GM12878 (cell line): ENCODE measurements around the gene HNRNPM. TPM values are rescaled to one million over a fixed set of nuclear protein-coding genes. Genes with fewer than 3 reads are reported as not detected.
A peak's percentile ranks its signal among the peaks of the same experiment; 100 is the strongest.

Experiments used
- ATAC-seq: fragments of 200-7000 bp; cut with Tn5 transposase; 3 replicates; pipeline ENCODE4 v1.9.1; 2020; ENCODE audit warnings: mild to moderate bottlenecking, moderate library complexity
- BruUV-seq: library from RNA; stranded (reverse); fragments of 400-500 nt; replicated peaks from 2 replicates; lab custom pipeline; 2021; lab: Mats Ljungman, UMichigan
- CTCF ChIA-PET: fragments of 300-600 bp; sonication (Branson Sonifier 250); formaldehyde crosslinking; extraction: SDS; loops from one replicate; lab custom pipeline; 2021; ENCODE audit warnings: inconsistent platforms; lab: Yijun Ruan, JAX
- POLR2A ChIA-PET: fragments of 350-600 bp; formaldehyde crosslinking; extraction: SDS; loops from one replicate; lab custom pipeline; 2021; ENCODE audit warnings: inconsistent platforms; lab: Charles Lee
- RAD21 ChIA-PET: fragments of 300-600 bp; sonication (Branson Sonifier 250); formaldehyde crosslinking; loops from one replicate; lab custom pipeline; 2023; ENCODE audit warnings: antibody characterized with exemption; ENCODE audit not compliant: unreplicated experiment; lab: Charles Lee
- SMC1A ChIA-PET: fragments of 300-600 bp; sonication (Branson Sonifier 250); formaldehyde crosslinking; loops from one replicate; lab custom pipeline; 2023; ENCODE audit not compliant: unreplicated experiment, uncharacterized antibody; lab: Charles Lee
- DNase-seq: peaks from one replicate; pipeline ENCODE4 v3.0.0-alpha.2; 2011; ENCODE audit warnings: low read depth, low spot score
- FAIRE-seq: peaks from 3 replicates; lab custom pipeline; 2011; peaks lifted over from hg19 to GRCh38; lab: Jason Lieb, UNC
- H2AFZ ChIP-seq: 2 replicates; pipeline ENCODE4 v1.6.0; 2011; ENCODE audit warnings: low read depth, low read length, control low read depth; ENCODE audit not compliant: control insufficient read depth
- H3K27ac ChIP-seq: 2 replicates; pipeline ENCODE4 v1.5.1; 2011; ENCODE audit warnings: control low read depth; ENCODE audit not compliant: control insufficient read depth, insufficient read depth
- H3K27me3 ChIP-seq, 2 experiments: replicated peaks in 1 of 2; 2 replicates each; pipeline versions ENCODE4 v1.6.0 to v1.6.1; 2011; ENCODE audit warnings: low read length in 1 of 2; ENCODE audit not compliant: control insufficient read depth in 2 of 2, insufficient read depth in 2 of 2
- H3K36me3 ChIP-seq, 2 experiments: 2 replicates each; pipeline ENCODE4 v1.5.1; 2011; ENCODE audit warnings: low read length in 1 of 2; ENCODE audit not compliant: control insufficient read depth in 2 of 2, insufficient read depth in 2 of 2
- H3K4me1 ChIP-seq: 2 replicates; pipeline ENCODE4 v1.6.1; 2011; ENCODE audit warnings: mild to moderate bottlenecking, low read length, moderate library complexity, mixed read lengths; ENCODE audit not compliant: control insufficient read depth, insufficient read depth
- H3K4me2 ChIP-seq: 2 replicates; pipeline ENCODE4 v1.6.0; 2011; ENCODE audit warnings: control low read depth; ENCODE audit not compliant: control insufficient read depth, insufficient read depth
- H3K4me3 ChIP-seq: fragments of 200-600 bp; sonication (generic); 2 replicates; pipeline ENCODE4 v1.5.1; 2016
- H3K79me2 ChIP-seq: 2 replicates; pipeline ENCODE4 v1.6.0; 2011; ENCODE audit warnings: low read length; ENCODE audit not compliant: control insufficient read depth, insufficient read depth
- H3K9ac ChIP-seq: 2 replicates; pipeline ENCODE4 v1.8.0; 2011; ENCODE audit warnings: low read length, control low read depth, mixed read lengths; ENCODE audit not compliant: control insufficient read depth, insufficient read depth
- H3K9me3 ChIP-seq: replicated peaks from 3 replicates; pipeline ENCODE4 v1.5.1; 2011; ENCODE audit warnings: mild to moderate bottlenecking, low read length; ENCODE audit not compliant: control insufficient read depth, insufficient read depth
- H4K20me1 ChIP-seq: 2 replicates; pipeline ENCODE4 v1.6.0; 2011; ENCODE audit not compliant: control insufficient read depth, insufficient read depth
- ATF2 ChIP-seq: IDR thresholded peaks from 2 replicates; pipeline ENCODE4 v1.6.1; 2012; ENCODE audit warnings: low read length, inconsistent platforms
- CHD1 ChIP-seq: IDR thresholded peaks from 2 replicates; pipeline ENCODE4 v1.6.1; 2012; ENCODE audit warnings: low read depth, low read length, improper control_type of control experiment
- DPF2 ChIP-seq: fragments of 450-650 bp; IDR thresholded peaks from 2 replicates; pipeline ENCODE4 v1.6.1; 2017; ENCODE audit warnings: mild to moderate bottlenecking
- EED ChIP-seq: sonication (generic); IDR thresholded peaks from 2 replicates; pipeline ENCODE4 v1.6.1; 2016; ENCODE audit warnings: antibody characterized with exemption, low read depth
- ELK1 ChIP-seq: IDR thresholded peaks from 2 replicates; pipeline ENCODE4 v1.6.1; 2012; ENCODE audit warnings: low read depth, low read length, improper control_type of control experiment
- EP300 ChIP-seq, 2 experiments: fragments of 150-350 bp in 1 of 2; IDR thresholded peaks; 2 replicates each; pipeline ENCODE4 v1.6.1; 2011 to 2012; ENCODE audit warnings: low read depth in 2 of 2, low read length in 2 of 2, borderline replicate concordance in 1 of 2, improper control_type of control experiment in 1 of 2, inconsistent platforms in 1 of 2; ENCODE audit not compliant: control insufficient read depth in 1 of 2
- ETV6 ChIP-seq, 2 experiments: fragments of 450-650 bp in 1 of 2; IDR thresholded peaks in 1 of 2; conservative IDR thresholded peaks in 1 of 2; 2 replicates each; pipeline ENCODE4 v1.6.1; 2014; ENCODE audit warnings: antibody characterized with exemption in 1 of 2, borderline replicate concordance in 1 of 2, low read depth in 1 of 2, mild to moderate bottlenecking in 1 of 2, moderate library complexity in 1 of 2
- FOXK2 ChIP-seq: fragments of 450-650 bp; IDR thresholded peaks from 2 replicates; pipeline ENCODE4 v1.6.1; 2017; ENCODE audit warnings: mild to moderate bottlenecking, moderate library complexity
- GABPA ChIP-seq: IDR thresholded peaks from 2 replicates; pipeline ENCODE4 v1.6.1; 2014; ENCODE audit warnings: antibody characterized with exemption, low read depth, mild to moderate bottlenecking, inconsistent platforms
- HDGF ChIP-seq: fragments of 450-650 bp; IDR thresholded peaks from 2 replicates; pipeline ENCODE4 v1.6.1; 2016; ENCODE audit warnings: antibody characterized with exemption
- IRF3 ChIP-seq: fragments of 450-650 bp; IDR thresholded peaks from 2 replicates; pipeline ENCODE4 v1.6.1; 2014; ENCODE audit warnings: mild to moderate bottlenecking
- KDM1A ChIP-seq: fragments of 200-600 bp; sonication (generic); IDR thresholded peaks from 2 replicates; pipeline ENCODE4 v1.6.1; 2016; ENCODE audit warnings: borderline replicate concordance
- MLLT1 ChIP-seq: fragments of 450-650 bp; IDR thresholded peaks from 2 replicates; pipeline ENCODE4 v1.6.1; 2016; ENCODE audit warnings: mild to moderate bottlenecking
- NFYA ChIP-seq: IDR thresholded peaks from 2 replicates; pipeline ENCODE4 v1.6.1; 2011; ENCODE audit warnings: low read depth, mild to moderate bottlenecking, low read length, improper control_type of control experiment, borderline replicate concordance
- PML ChIP-seq: IDR thresholded peaks from 2 replicates; pipeline ENCODE4 v1.6.1; 2012; ENCODE audit warnings: low read length, inconsistent platforms
- TCF12 ChIP-seq: IDR thresholded peaks from 2 replicates; pipeline ENCODE4 v1.6.1; 2011; ENCODE audit warnings: low read depth, mild to moderate bottlenecking, low read length
- USF2 ChIP-seq: IDR thresholded peaks from 2 replicates; pipeline ENCODE4 v1.6.1; 2011; ENCODE audit warnings: low read depth, low read length, improper control_type of control experiment, borderline replicate concordance
- ZBED1 ChIP-seq: IDR thresholded peaks from 2 replicates; pipeline ENCODE4 v1.6.1; 2016; ENCODE audit warnings: borderline replicate concordance
- WGBS: methylation state at CpG from one replicate; pipeline ENCODE4 v1.1.6; 2016; ENCODE audit warnings: low lambda C conversion rate; ENCODE audit not compliant: insufficient replicate concordance, insufficient coverage; ENCODE audit errors: missing lambda C conversion rate; 5-methylcytosine and 5-hydroxymethylcytosine counted together
- in situ Hi-C: fragments of 300-500 bp; cut with MboI; formaldehyde crosslinking; loops from 9 replicates; pipeline ENCODE4 v1.14.3; 2018; ENCODE audit warnings: mixed read lengths
- intact Hi-C: fragments of 100-400 bp; cut with micrococcal nuclease; formaldehyde crosslinking; loops from one replicate; pipeline ENCODE4 v1.14.2; 2022; ENCODE audit not compliant: unreplicated experiment
- polyA plus RNA-seq, 11 experiments: library from polyadenylated mRNA; depleted of rRNA in 4 of 11; unstranded in 6 of 11; stranded (reverse) in 5 of 11; fragments of >200 nt; fragmentation: Nextera tagmentation in 4 of 11; fragmentation: Illumina TruSeq in 1 of 11; extraction: Ambion mirVana in 4 of 11; extraction: Trizol in 1 of 11; gene quantifications; 1 replicate in 1 of 11; 2 replicates in 10 of 11; pipeline versions ENCODE4 v1.2.1 to v1.2.3, GENCODE V29; 2011 to 2016; ENCODE audit warnings: inconsistent platforms in 2 of 11, missing spikeins in 2 of 11, low read depth in 1 of 11
- total RNA-seq, 4 experiments: library from RNA; depleted of rRNA in 3 of 4; stranded (reverse); fragments of >200 nt in 3 of 4; fragmentation: Illumina TruSeq in 1 of 4; extraction: Trizol in 1 of 4; gene quantifications; 2 replicates each; pipeline versions ENCODE4 v1.2.1 to v1.2.3, GENCODE V29; 2013 to 2021

The HNRNPM gene
- total and polyA plus RNA-seq, 10 of the 15 experiments (the other 5 are each of a cell fraction or from before 2014, with no cell fraction given): 14.3 to 415 (median 198) TPM

GRCh38 chr19:8446061-8446709 lies 1.4 kb downstream of the HNRNPM start:
- Histone ChIP-seq H3K9ac (peak overlapping the region; percentile 99), H3K27me3 (no peaks in the 10 kb centered on the region), H4K20me1 (peaks cover 13% of the 10 kb centered on the region), H2AFZ (no peak overlapping the region), H3K4me2 (peak overlapping the region; percentile 86), H3K36me3 (peaks cover 0 to 9% of the 10 kb centered on the region in 2 experiments; a peak in 2 of 4 replicates), H3K27ac (peak overlapping the region; percentile 85), H3K4me3 (peak overlapping the region; percentile 85), H3K9me3 (no peaks in the 10 kb centered on the region), H3K4me1 (peaks cover 13% of the 10 kb centered on the region), H3K79me2 (peaks cover 59% of the 10 kb centered on the region)
- WGBS: 4% methylated on average over 16 of the region's 16 CpGs
- no peak for DNase-seq
- no peak for FAIRE-seq
- SMC1A ChIA-PET: interaction anchor here (0.6 to 1.5 kb wide), 6 partner anchors 10 to 724 kb away, joined by 3 to 7 read pairs (median 3); no protein-coding TSS in a partner anchor
- TSS peak; percentile 67 for BruUV-seq
- POLR2A ChIA-PET: interaction anchor here (0.6 to 3.1 kb wide), 7 partner anchors 10 to 103 kb away, joined by 3 to 14 read pairs (median 6); partner anchors contain the start of genes KANK3 and MARCHF2
- intact Hi-C loops: no loop called here
- in situ Hi-C loops: no loop called here
- no peak for ATAC-seq
- CTCF ChIA-PET: interaction anchor here (0.6 to 3.7 kb wide), 9 partner anchors 10 to 690 kb away, joined by 3 to 20 read pairs (median 7); partner anchors contain the start of genes MARCHF2, MYO1F and RAB11B
- RAD21 ChIA-PET: interaction anchor here (0.5 to 2.0 kb wide), 5 partner anchors 32 to 133 kb away, joined by 3 to 8 read pairs (median 3); partner anchors contain the start of genes MARCHF2 and ZNF414
- TF ChIP-seq ELK1: no peak
- no peak for TF ChIP-seq EP300 (IDR thresholded peaks at IDR 0.05; ENCODE audit: borderline replicate concordance in 1 of 2, control insufficient read depth in 1 of 2, low read depth in 2 of 2, low read length in 2 of 2)
- no peak for TF ChIP-seq ZBED1
- no peak for TF ChIP-seq MLLT1
- no peak for TF ChIP-seq ATF2
- TF ChIP-seq HDGF: no peak
- TF ChIP-seq EED: no peak
- TF ChIP-seq CHD1: no peak
- TF ChIP-seq TCF12: no peak
- no peak for TF ChIP-seq FOXK2
- TF ChIP-seq PML: no peak
- TF ChIP-seq KDM1A: no peak
- no peak for TF ChIP-seq NFYA
- no peak for TF ChIP-seq ETV6 (conservative IDR thresholded peaks at IDR 0.05 in 1 of 2, IDR thresholded peaks at IDR 0.05 in 1 of 2; ENCODE audit: borderline replicate concordance in 1 of 2, low read depth in 1 of 2)
- TF ChIP-seq USF2: no peak
- no peak for TF ChIP-seq IRF3
- TF ChIP-seq GABPA: no peak
- TF ChIP-seq DPF2: no peak
